ENCODE data around the gene CTBS. TPM values are rescaled to one million over a fixed set of nuclear protein-coding genes. Genes with fewer than 3 reads are reported as not detected.
"Not testable (repeated sequence)": the region's sequence is repeated elsewhere in the genome, so short reads cannot be mapped to it uniquely, and the experiment has no call there.

CTBS gene
- total RNA-seq, 1 experiment from 2014 or later, result 5.4 TPM

- no peaks in the 10 kb centered on the region for H3K36me3 Mint-ChIP-seq (ENCODE audit: insufficient read depth, unreplicated experiment)
- H3K27me3 Mint-ChIP-seq (ENCODE audit: insufficient read depth, unreplicated experiment), result no peaks in the 10 kb centered on the region
- BruUV-seq (replicated peaks), result no TSS peak
- Histone ChIP-seq H3K9me3 (no peaks in the 10 kb centered on the region), H3K4me3 (ENCODE audit: low read depth, low read length) (no peak overlapping the region), H3K4me1 (no peaks in the 10 kb centered on the region), H3K27me3 (replicated peaks; ENCODE audit: control insufficient read depth, insufficient read depth, low read length) (no peaks in the 10 kb centered on the region), H3K36me3 (ENCODE audit: control insufficient read depth, insufficient read depth, low read length) (no peaks in the 10 kb centered on the region)
- H3K27ac Mint-ChIP-seq (ENCODE audit: unreplicated experiment), result no peak overlapping the region
- intact Hi-C loops (cut with micrococcal nuclease; ENCODE audit: unreplicated experiment), result no loop called here
- H3K4me3 Mint-ChIP-seq (ENCODE audit: unreplicated experiment), result no peak overlapping the region
- POLR2A ChIA-PET, result no interaction called here
- no peak for DNase-seq
- CTCF ChIA-PET, result no interaction called here
- peaks cover 4% of the 10 kb centered on the region for H3K9me3 Mint-ChIP-seq (ENCODE audit: unreplicated experiment)
- TF ChIP-seq CTCF (IDR thresholded peaks at IDR 0.05; ENCODE audit: insufficient read depth in 1 of 2, low read depth in 1 of 2, low read length in 1 of 2, severe bottlenecking in 1 of 2, unreplicated experiment in 1 of 2), result no peak
- H3K4me1 Mint-ChIP-seq (ENCODE audit: low read depth, unreplicated experiment), result no peaks in the 10 kb centered on the region
Measured at GRCh38 chr1:84597011-84597410, 22.8 kb upstream of the CTBS start.

GRCh38 chr1:84594959-84595358 is 20.7 kb upstream of the CTBS start:
- DNase-seq; H3K4me3 Mint-ChIP-seq (ENCODE audit: unreplicated experiment); H3K27me3 ChIP-seq (replicated peaks; ENCODE audit: control insufficient read depth, insufficient read depth, low read length); H3K4me1 ChIP-seq; CTCF ChIA-PET; H3K4me3 ChIP-seq (ENCODE audit: low read depth, low read length); H3K4me1 Mint-ChIP-seq (ENCODE audit: low read depth, unreplicated experiment); intact Hi-C loops (cut with micrococcal nuclease; ENCODE audit: unreplicated experiment); POLR2A ChIA-PET; BruUV-seq (replicated peaks); H3K36me3 Mint-ChIP-seq (ENCODE audit: insufficient read depth, unreplicated experiment); H3K9me3 ChIP-seq; H3K36me3 ChIP-seq (ENCODE audit: control insufficient read depth, insufficient read depth, low read length); H3K27me3 Mint-ChIP-seq (ENCODE audit: insufficient read depth, unreplicated experiment); H3K27ac Mint-ChIP-seq (ENCODE audit: unreplicated experiment); H3K9me3 Mint-ChIP-seq (ENCODE audit: unreplicated experiment): not testable (repeated sequence)

GRCh38 chr1:84587099-84587498 is 12.9 kb upstream of the CTBS start:
- no peak for TF ChIP-seq CTCF (IDR thresholded peaks at IDR 0.05; ENCODE audit: insufficient read depth in 1 of 2, low read depth in 1 of 2, low read length in 1 of 2, severe bottlenecking in 1 of 2, unreplicated experiment in 1 of 2)
- H3K9me3 ChIP-seq, result no peaks in the 10 kb centered on the region
- peaks cover 9% of the 10 kb centered on the region for H3K9me3 Mint-ChIP-seq (ENCODE audit: unreplicated experiment)
- no peak overlapping the region for H3K27ac Mint-ChIP-seq (ENCODE audit: unreplicated experiment)
- H3K4me1 ChIP-seq, result no peaks in the 10 kb centered on the region
- no peak overlapping the region for H3K4me3 ChIP-seq (ENCODE audit: low read depth, low read length)
- no peak overlapping the region for H3K4me3 Mint-ChIP-seq (ENCODE audit: unreplicated experiment)
- H3K27me3 Mint-ChIP-seq (ENCODE audit: insufficient read depth, unreplicated experiment), result peaks cover 5% of the 10 kb centered on the region
- POLR2A ChIA-PET, result no interaction called here
- no peaks in the 10 kb centered on the region for H3K27me3 ChIP-seq (replicated peaks; ENCODE audit: control insufficient read depth, insufficient read depth, low read length)
- H3K36me3 ChIP-seq (ENCODE audit: control insufficient read depth, insufficient read depth, low read length), result no peaks in the 10 kb centered on the region
- no peaks in the 10 kb centered on the region for H3K4me1 Mint-ChIP-seq (ENCODE audit: low read depth, unreplicated experiment)
- BruUV-seq (replicated peaks), result no TSS peak
- CTCF ChIA-PET, result interaction anchor here (1.0 kb wide), 1 partner anchor 13 kb away, joined by 4 read pairs; the partner anchor contains the start of gene CTBS
- intact Hi-C loops (cut with micrococcal nuclease; ENCODE audit: unreplicated experiment), result no loop called here
- no peak for DNase-seq
- H3K36me3 Mint-ChIP-seq (ENCODE audit: insufficient read depth, unreplicated experiment), result no peaks in the 10 kb centered on the region

GRCh38 chr1:84585803-84586202 is 11.6 kb upstream of the CTBS start:
- DNase-seq, result no peak
- H3K4me3 ChIP-seq (ENCODE audit: low read depth, low read length), result no peak overlapping the region
- Mint-ChIP-seq H3K9me3 (ENCODE audit: unreplicated experiment) (peaks cover 9% of the 10 kb centered on the region), H3K27ac (ENCODE audit: unreplicated experiment) (no peak overlapping the region), H3K4me1 (ENCODE audit: low read depth, unreplicated experiment) (no peaks in the 10 kb centered on the region), H3K36me3 (ENCODE audit: insufficient read depth, unreplicated experiment) (no peaks in the 10 kb centered on the region), H3K4me3 (ENCODE audit: unreplicated experiment) (no peak overlapping the region), H3K27me3 (ENCODE audit: insufficient read depth, unreplicated experiment) (peaks cover 2% of the 10 kb centered on the region)
- no peaks in the 10 kb centered on the region for H3K9me3 ChIP-seq
- H3K4me1 ChIP-seq, result no peaks in the 10 kb centered on the region
- BruUV-seq (replicated peaks), result no TSS peak
- CTCF ChIA-PET, result no interaction called here
- no peaks in the 10 kb centered on the region for H3K27me3 ChIP-seq (replicated peaks; ENCODE audit: control insufficient read depth, insufficient read depth, low read length)
- intact Hi-C loops (cut with micrococcal nuclease; ENCODE audit: unreplicated experiment), result no loop called here
- POLR2A ChIA-PET, result no interaction called here
- H3K36me3 ChIP-seq (ENCODE audit: control insufficient read depth, insufficient read depth, low read length), result no peaks in the 10 kb centered on the region
- no peak for TF ChIP-seq CTCF (IDR thresholded peaks at IDR 0.05; ENCODE audit: insufficient read depth in 1 of 2, low read depth in 1 of 2, low read length in 1 of 2, severe bottlenecking in 1 of 2, unreplicated experiment in 1 of 2)

Data from Caco-2 (cell line).